ENCODE results near the gene KCNN1.
"Not testable (repeated sequence)": the region's sequence is repeated elsewhere in the genome, so short reads cannot be mapped to it uniquely, and the experiment has no call there.

KCNN1 gene

GRCh38 chr19:17969096-17969792 lies 2.3 kb downstream of the KCNN1 start:
- DNase-seq (ENCODE audit: low read depth): no peak

GRCh38 chr19:17972230-17972629 lies 5.3 kb downstream of the KCNN1 start:
- no peak for DNase-seq (ENCODE audit: low read depth)

GRCh38 chr19:17973759-17974158 lies 6.9 kb downstream of the KCNN1 start:
- no peak for DNase-seq (ENCODE audit: low read depth)

GRCh38 chr19:17974551-17974950 lies 7.6 kb downstream of the KCNN1 start:
- no peak for DNase-seq (ENCODE audit: low read depth)

GRCh38 chr19:17975032-17975431 lies 8.1 kb downstream of the KCNN1 start:
- DNase-seq (ENCODE audit: low read depth): no peak

- DNase-seq (ENCODE audit: low read depth): no peak
These were observed 10.1 kb downstream of the KCNN1 start for GRCh38 chr19:17977021-17977420.

GRCh38 chr19:17977488-17977887 lies 10.6 kb downstream of the KCNN1 start:
- no peak for DNase-seq (ENCODE audit: low read depth)

GRCh38 chr19:17981611-17982010 lies 14.7 kb downstream of the KCNN1 start:
- no peak for DNase-seq (ENCODE audit: low read depth)

- no peak for DNase-seq (ENCODE audit: low read depth)
These were observed 15.5 kb downstream of the KCNN1 start for GRCh38 chr19:17982430-17982829.

GRCh38 chr19:17985037-17985818 lies 18.3 kb downstream of the KCNN1 start:
- no peak for DNase-seq (ENCODE audit: low read depth)

- DNase-seq (ENCODE audit: low read depth): not testable (repeated sequence)
These were observed 19.7 kb downstream of the KCNN1 start for GRCh38 chr19:17986569-17986968.

GRCh38 chr19:17988161-17988560 lies 21.3 kb downstream of the KCNN1 start:
- no peak for DNase-seq (ENCODE audit: low read depth)

GRCh38 chr19:17989425-17990094 lies 22.7 kb downstream of the KCNN1 start:
- DNase-seq (ENCODE audit: low read depth): no peak

- no peak for DNase-seq (ENCODE audit: low read depth)
These were observed 26.3 kb downstream of the KCNN1 start for GRCh38 chr19:17993076-17993813.

GRCh38 chr19:17996826-17997316 lies 30.0 kb downstream of the KCNN1 start:
- DNase-seq (ENCODE audit: low read depth): peak; percentile 77

- DNase-seq (ENCODE audit: low read depth): no peak
These were observed 31.3 kb downstream of the KCNN1 start for GRCh38 chr19:17997969-17998826.

- no peak for DNase-seq (ENCODE audit: low read depth)
These were observed 31.9 kb downstream of the KCNN1 start for GRCh38 chr19:17998827-17999150.

GRCh38 chr19:17999684-18000479 lies 33.0 kb downstream of the KCNN1 start:
- no peak for DNase-seq (ENCODE audit: low read depth)

GRCh38 chr19:18000480-18000914 lies 33.6 kb downstream of the KCNN1 start:
- no peak for DNase-seq (ENCODE audit: low read depth)

Data from stimulated activated CD8-positive, alpha-beta memory T cell treated with anti-CD3 and anti-CD28 coated beads, Interleukin-15, amount 100 ng/mL, for 1 hour (primary cell).